Sigmoid colon (tissue), 4 donors: Measurements from ENCODE around the gene TTC19.

ENCODE experiments used
- CTCF ChIP-seq, 4 experiments: fragments of 450-650 bp in 3 of 4; fragments of 200-600 bp in 1 of 4; IDR thresholded peaks; one replicate each; pipeline ENCODE4 v1.5.1; 2016 to 2019; ENCODE audit warnings: antibody characterized with exemption in 4 of 4, mild to moderate bottlenecking in 3 of 4, moderate library complexity in 2 of 4
- EP300 ChIP-seq, 4 donors: sonication (generic); formaldehyde crosslinking; IDR thresholded peaks; one replicate each; pipeline ENCODE4 v1.6.1; 2017; ENCODE audit warnings: antibody characterized with exemption in 4 of 4
- POLR2A ChIP-seq, 2 donors: fragments of 450-650 bp; IDR thresholded peaks; one replicate each; pipeline ENCODE4 v1.6.1; 2016; ENCODE audit warnings: antibody characterized with exemption in 2 of 2, mild to moderate bottlenecking in 2 of 2, moderate library complexity in 2 of 2
- POLR2AphosphoS5 ChIP-seq, 4 donors: sonication (generic); formaldehyde crosslinking; IDR thresholded peaks; one replicate each; pipeline ENCODE4 v1.6.1; 2017; ENCODE audit warnings: antibody characterized with exemption in 4 of 4

- TF ChIP-seq EP300 (IDR thresholded peaks at IDR 0.05) (no peak), POLR2A (IDR thresholded peaks at IDR 0.05) (no peak), CTCF (IDR thresholded peaks at IDR 0.05) (no peak), POLR2AphosphoS5 (IDR thresholded peaks at IDR 0.05) (no peak)
Observed at GRCh38 chr17:16025202-16025601, 25.6 kb downstream of the TTC19 start.
